Left ventricle myocardium inferior (tissue), 1 donor: Measurements from ENCODE around the gene KCNAB2. TPM values are rescaled to one million over a fixed set of nuclear protein-coding genes. Genes with fewer than 3 reads are reported as not detected.
A peak's percentile ranks its signal among the peaks of the same experiment; 100 is the strongest.

Experiments
- DNase-seq: peaks from one replicate; pipeline ENCODE4 v3.0.0-alpha.2; 2020
- H3K27ac ChIP-seq: fragments of 200-600 bp; replicated peaks from 2 replicates; pipeline ENCODE4 v1.8.0; 2021
- H3K27me3 ChIP-seq: fragments of 200-600 bp; 2 replicates; pipeline ENCODE4 v1.8.0; 2021; ENCODE audit warnings: low read depth
- H3K36me3 ChIP-seq: fragments of 200-600 bp; 2 replicates; pipeline ENCODE4 v1.8.0; 2021
- H3K4me1 ChIP-seq: fragments of 200-600 bp; 2 replicates; pipeline ENCODE4 v1.8.0; 2021
- H3K4me3 ChIP-seq: fragments of 200-600 bp; 2 replicates; pipeline ENCODE4 v1.8.0; 2021; ENCODE audit warnings: mild to moderate bottlenecking, moderate library complexity
- H3K9me3 ChIP-seq: fragments of 200-600 bp; replicated peaks from 2 replicates; pipeline ENCODE4 v1.8.0; 2021
- CTCF ChIP-seq: fragments of 200-600 bp; IDR thresholded peaks from 2 replicates; pipeline ENCODE4 v1.8.0; 2021; ENCODE audit warnings: antibody characterized with exemption, mild to moderate bottlenecking, borderline replicate concordance
- intact Hi-C: fragments of 100-400 bp; cut with micrococcal nuclease; formaldehyde crosslinking; loops from one replicate; pipeline ENCODE4 v1.11.0; 2022
- total RNA-seq: library from RNA; stranded (reverse); fragmentation: NEBNext Ultra II Directional; extraction: Animal tissue kit (Norgen Biotek cat#: 25700); gene quantifications from one replicate; pipeline ENCODE4 v1.2.1, GENCODE V29; 2021
- donor health status: DM: no; HTN: yes; CAD: no; lungs with severe emphysema.

KCNAB2 gene
- total RNA-seq, 1 donor from 2014 or later = 31.0 TPM

GRCh38 chr1:6093611-6094010, 47.9 kb downstream of the KCNAB2 start:
- Histone ChIP-seq H3K9me3 (no peaks in the 10 kb centered on the region), H3K27ac (no peak overlapping the region), H3K4me3 (no peak overlapping the region), H3K36me3 (no peaks in the 10 kb centered on the region), H3K4me1 (peaks cover 9% of the 10 kb centered on the region), H3K27me3 (no peaks in the 10 kb centered on the region)
- no peak for TF ChIP-seq CTCF
- intact Hi-C loops = no loop called here
- DNase-seq = no peak

- intact Hi-C loops = no loop called here
- no peak overlapping the region for H3K4me3 ChIP-seq
- H3K9me3 ChIP-seq = no peaks in the 10 kb centered on the region
- no peaks in the 10 kb centered on the region for H3K36me3 ChIP-seq
- no peak overlapping the region for H3K27ac ChIP-seq
- H3K4me1 ChIP-seq = peaks cover 15% of the 10 kb centered on the region
- no peak for DNase-seq
- no peaks in the 10 kb centered on the region for H3K27me3 ChIP-seq
- no peak for TF ChIP-seq CTCF
Observed at GRCh38 chr1:6094246-6094645, 48.6 kb downstream of the KCNAB2 start.

GRCh38 chr1:6094801-6095505, 49.3 kb downstream of the KCNAB2 start:
- no peaks in the 10 kb centered on the region for H3K27me3 ChIP-seq
- no peak overlapping the region for H3K4me3 ChIP-seq
- peak; percentile 6 for DNase-seq
- no peak overlapping the region for H3K27ac ChIP-seq
- H3K4me1 ChIP-seq = peaks cover 20% of the 10 kb centered on the region
- TF ChIP-seq CTCF = no peak
- intact Hi-C loops = no loop called here
- no peaks in the 10 kb centered on the region for H3K9me3 ChIP-seq
- no peaks in the 10 kb centered on the region for H3K36me3 ChIP-seq

GRCh38 chr1:6095511-6096242, 50.0 kb downstream of the KCNAB2 start:
- Histone ChIP-seq H3K27me3 (peaks cover 3% of the 10 kb centered on the region), H3K4me1 (peaks cover 20% of the 10 kb centered on the region), H3K27ac (no peak overlapping the region), H3K4me3 (no peak overlapping the region), H3K36me3 (no peaks in the 10 kb centered on the region), H3K9me3 (no peaks in the 10 kb centered on the region)
- TF ChIP-seq CTCF = no peak
- peak; percentile 12 for DNase-seq
- intact Hi-C loops = no loop called here

- peak; percentile 12 for DNase-seq
- no peak overlapping the region for H3K27ac ChIP-seq
- peaks cover 20% of the 10 kb centered on the region for H3K4me1 ChIP-seq
- intact Hi-C loops = no loop called here
- H3K36me3 ChIP-seq = no peaks in the 10 kb centered on the region
- peaks cover 9% of the 10 kb centered on the region for H3K27me3 ChIP-seq
- H3K4me3 ChIP-seq = no peak overlapping the region
- no peaks in the 10 kb centered on the region for H3K9me3 ChIP-seq
- no peak for TF ChIP-seq CTCF
Observed at GRCh38 chr1:6096243-6097116, 50.8 kb downstream of the KCNAB2 start.
